GM19023 (cell line): ENCODE data around the gene FRMD3.

Experiments used
- ATAC-seq: cut with Tn5 transposase; IDR thresholded peaks from one replicate; pipeline ENCODE4 v1.9.1; 2021; ENCODE audit warnings: mild to moderate bottlenecking, moderate library complexity; ENCODE audit not compliant: unreplicated experiment

The FRMD3 gene

DNA sequence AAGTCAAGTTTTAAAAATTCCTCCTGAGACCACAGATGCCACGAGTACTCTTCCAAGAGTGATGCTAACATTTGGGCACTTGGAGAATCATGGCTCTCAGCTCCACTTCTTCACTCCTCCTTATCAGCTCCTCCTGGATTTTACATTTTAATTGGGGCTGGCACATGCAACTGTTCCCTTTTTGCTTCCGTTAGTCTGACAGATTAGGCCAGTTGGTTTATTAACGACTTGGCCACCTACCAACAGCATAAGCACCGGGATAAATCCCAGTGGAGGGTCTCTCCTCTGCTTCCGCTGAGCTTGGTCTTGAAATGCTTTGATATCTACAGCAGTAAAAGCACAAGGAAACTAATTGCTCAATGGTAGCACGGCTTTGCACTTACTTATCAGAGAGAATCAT, 340.6 kb downstream of the FRMD3 start:
- ATAC-seq, result no peak

DNA sequence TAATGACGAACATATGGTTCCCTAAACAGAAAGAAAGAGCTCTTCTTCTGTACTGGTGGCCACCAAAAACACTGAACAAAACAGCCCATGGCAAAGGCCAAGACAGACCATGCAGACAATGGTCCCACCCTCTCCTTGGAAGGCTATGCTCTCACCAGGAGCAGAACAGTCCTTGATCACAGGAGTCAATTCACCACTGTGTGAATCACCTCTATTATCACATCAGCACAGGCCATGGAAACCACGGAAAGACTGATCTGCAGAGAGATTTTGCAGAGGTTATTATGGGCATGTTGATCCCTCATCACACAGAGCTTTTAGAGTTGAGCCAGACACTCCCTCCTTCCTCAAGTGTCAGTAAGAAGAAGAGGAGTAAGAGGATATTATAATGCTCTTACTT, 341.3 kb downstream of the FRMD3 start:
- ATAC-seq, result no peak
